ENCODE results near the gene TTC13. TPM values are rescaled to one million over a fixed set of nuclear protein-coding genes. Genes with fewer than 3 reads are reported as not detected.

TTC13 gene
- polyA plus RNA-seq, 1 of the 3 experiments (the other 2 are of a cell fraction) = 5.5 TPM

DNA sequence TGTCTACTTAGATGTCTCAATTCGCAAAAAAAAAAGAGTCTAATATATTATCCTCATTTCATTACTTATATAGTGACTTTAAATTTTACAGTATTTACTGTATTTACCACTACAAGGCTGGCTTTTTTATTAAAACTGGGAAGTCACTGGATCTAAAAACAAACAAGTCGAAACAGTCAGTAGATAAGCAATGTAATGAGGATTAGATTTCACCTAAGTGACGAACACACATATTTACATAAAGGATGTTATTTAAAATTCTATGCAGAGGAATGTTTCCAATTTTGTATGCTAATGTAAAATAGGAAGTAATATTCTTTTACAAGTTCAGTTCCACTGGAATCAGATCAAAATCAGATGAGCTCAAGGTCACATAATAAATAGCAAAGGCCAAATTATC is 28.3 kb downstream of the TTC13 start (continued):
- no peak for TF ChIP-seq NRF1 (IDR thresholded peaks at IDR 0.05; ENCODE audit: low read depth, low read length)
- TF ChIP-seq TAF1 (IDR thresholded peaks at IDR 0.05; ENCODE audit: borderline replicate concordance, low read depth, low read length) = no peak

DNA sequence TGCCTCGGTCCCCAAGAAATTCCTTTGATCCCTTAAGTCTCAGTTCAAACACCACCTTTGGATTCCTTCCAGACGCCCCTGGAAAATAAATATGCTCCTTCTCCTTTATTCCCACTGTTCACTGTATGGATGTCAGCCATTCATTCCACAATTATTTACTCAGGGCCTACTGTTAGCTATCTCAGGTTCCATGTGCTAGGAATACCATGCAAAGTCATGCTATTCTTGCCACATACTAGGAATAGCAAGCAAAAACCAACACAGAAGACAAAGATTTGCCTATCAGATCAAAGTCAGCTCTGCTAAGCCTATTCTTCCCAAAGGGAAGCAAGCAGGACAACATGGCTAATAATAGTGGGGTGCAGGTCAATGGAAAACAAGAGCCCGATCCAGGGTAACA is 29.8 kb downstream of the TTC13 start:
- ChIA-PET POLR2A (no interaction called here), CTCF (interaction anchor here (0.7 to 1.2 kb wide), 2 partner anchors 22 to 102 kb away, joined by 3 to 4 read pairs; no protein-coding TSS in a partner anchor)
- H4K20me1 ChIP-seq (ENCODE audit: insufficient read depth) = no peaks in the 10 kb centered on the region
- H3K4me2 ChIP-seq = no peak overlapping the region
- H2AFZ ChIP-seq (ENCODE audit: low read depth) = no peak overlapping the region
- H3K9me2 ChIP-seq = no peaks in the 10 kb centered on the region
- WGBS (ENCODE audit: low lambda C conversion rate) = 86% methylated on average over 3 of the region's 3 CpGs
- no peaks in the 10 kb centered on the region for H3K27me3 ChIP-seq (ENCODE audit: insufficient read depth)
- no peak for TF ChIP-seq MXI1 (IDR thresholded peaks at IDR 0.05; ENCODE audit: low read depth, low read length)
- no peak for TF ChIP-seq JUND (IDR thresholded peaks at IDR 0.05)
- TF ChIP-seq, protein P1, sequence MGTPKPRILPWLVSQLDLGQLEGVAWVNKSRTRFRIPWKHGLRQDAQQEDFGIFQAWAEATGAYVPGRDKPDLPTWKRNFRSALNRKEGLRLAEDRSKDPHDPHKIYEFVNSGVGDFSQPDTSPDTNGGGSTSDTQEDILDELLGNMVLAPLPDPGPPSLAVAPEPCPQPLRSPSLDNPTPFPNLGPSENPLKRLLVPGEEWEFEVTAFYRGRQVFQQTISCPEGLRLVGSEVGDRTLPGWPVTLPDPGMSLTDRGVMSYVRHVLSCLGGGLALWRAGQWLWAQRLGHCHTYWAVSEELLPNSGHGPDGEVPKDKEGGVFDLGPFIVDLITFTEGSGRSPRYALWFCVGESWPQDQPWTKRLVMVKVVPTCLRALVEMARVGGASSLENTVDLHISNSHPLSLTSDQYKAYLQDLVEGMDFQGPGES (IDR thresholded peaks at IDR 0.05; ENCODE audit: low read depth, low read length) = no peak
- TF ChIP-seq RCOR1 (IDR thresholded peaks at IDR 0.05; ENCODE audit: low read length) = no peak
- TF ChIP-seq, protein P2, sequence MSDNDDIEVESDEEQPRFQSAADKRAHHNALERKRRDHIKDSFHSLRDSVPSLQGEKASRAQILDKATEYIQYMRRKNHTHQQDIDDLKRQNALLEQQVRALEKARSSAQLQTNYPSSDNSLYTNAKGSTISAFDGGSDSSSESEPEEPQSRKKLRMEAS (IDR thresholded peaks at IDR 0.05; ENCODE audit: low read depth) = no peak
- TF ChIP-seq EP300 (IDR thresholded peaks at IDR 0.05; ENCODE audit: borderline replicate concordance in 1 of 2, low read depth in 1 of 2, low read length in 1 of 2) = no peak
- no peak for TF ChIP-seq NRF1 (IDR thresholded peaks at IDR 0.05; ENCODE audit: low read depth, low read length)
- no peak for TF ChIP-seq FOXJ3 (CRISPR knock-in tag; IDR thresholded peaks at IDR 0.05)
- TF ChIP-seq NFIC (IDR thresholded peaks at IDR 0.05; ENCODE audit: borderline replicate concordance) = no peak
- TF ChIP-seq, protein P3, sequence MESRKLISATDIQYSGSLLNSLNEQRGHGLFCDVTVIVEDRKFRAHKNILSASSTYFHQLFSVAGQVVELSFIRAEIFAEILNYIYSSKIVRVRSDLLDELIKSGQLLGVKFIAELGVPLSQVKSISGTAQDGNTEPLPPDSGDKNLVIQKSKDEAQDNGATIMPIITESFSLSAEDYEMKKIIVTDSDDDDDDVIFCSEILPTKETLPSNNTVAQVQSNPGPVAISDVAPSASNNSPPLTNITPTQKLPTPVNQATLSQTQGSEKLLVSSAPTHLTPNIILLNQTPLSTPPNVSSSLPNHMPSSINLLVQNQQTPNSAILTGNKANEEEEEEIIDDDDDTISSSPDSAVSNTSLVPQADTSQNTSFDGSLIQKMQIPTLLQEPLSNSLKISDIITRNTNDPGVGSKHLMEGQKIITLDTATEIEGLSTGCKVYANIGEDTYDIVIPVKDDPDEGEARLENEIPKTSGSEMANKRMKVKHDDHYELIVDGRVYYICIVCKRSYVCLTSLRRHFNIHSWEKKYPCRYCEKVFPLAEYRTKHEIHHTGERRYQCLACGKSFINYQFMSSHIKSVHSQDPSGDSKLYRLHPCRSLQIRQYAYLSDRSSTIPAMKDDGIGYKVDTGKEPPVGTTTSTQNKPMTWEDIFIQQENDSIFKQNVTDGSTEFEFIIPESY (IDR thresholded peaks at IDR 0.05; ENCODE audit: borderline replicate concordance, low read depth) = no peak
- no peak for TF ChIP-seq SIN3A (IDR thresholded peaks at IDR 0.05; ENCODE audit: borderline replicate concordance, low read depth, low read length)
- TF ChIP-seq TCF12 (IDR thresholded peaks at IDR 0.05) = no peak
- no peak for TF ChIP-seq RAD21 (IDR thresholded peaks at IDR 0.05; ENCODE audit: low read length)
- no peak for TF ChIP-seq EZH2phosphoT487 (IDR thresholded peaks at IDR 0.05; ENCODE audit: borderline replicate concordance, low read depth)
- no peaks in the 10 kb centered on the region for H3K9me3 ChIP-seq
- DNase-seq = no peak
- H3K4me1 ChIP-seq (ENCODE audit: control insufficient read depth in 1 of 2, insufficient read depth in 2 of 2, low read depth in 1 of 2, low read length in 1 of 2) = no peaks in the 10 kb centered on the region
- no peaks in the 10 kb centered on the region for H3K79me2 ChIP-seq (ENCODE audit: insufficient read depth)
- no peaks in the 10 kb centered on the region for H3F3A ChIP-seq (replicated peaks; ENCODE audit: insufficient read depth)
- no peak overlapping the region for H3K4me3 ChIP-seq (ENCODE audit: low read depth in 2 of 2, low read length in 1 of 2)
- H3K27ac ChIP-seq (ENCODE audit: low read depth in 2 of 2, low read length in 1 of 2) = no peak overlapping the region
- H3K9ac ChIP-seq = no peak overlapping the region
- H3K36me3 ChIP-seq (replicated peaks in 1 of 2; ENCODE audit: control insufficient read depth in 1 of 2, insufficient read depth in 2 of 2, low read length in 1 of 2) = peaks cover 4 to 33% of the 10 kb centered on the region in 2 experiments

Data from SK-N-SH (cell line).